Skeletal muscle satellite cell (primary cell): ENCODE data around the gene BAIAP2L1.
"Not testable (repeated sequence)": the region's sequence is repeated elsewhere in the genome, so short reads cannot be mapped to it uniquely, and the experiment has no call there.

Experiments
- H3K27me3 ChIP-seq: 2 replicates; pipeline ENCODE4 v1.7.0; 2013; ENCODE audit warnings: low read length; ENCODE audit not compliant: control insufficient read depth, insufficient read depth
- H3K36me3 ChIP-seq: 2 replicates; pipeline ENCODE4 v1.7.0; 2013; ENCODE audit warnings: mild to moderate bottlenecking, control low read depth, low read length; ENCODE audit not compliant: insufficient read depth
- H3K4me1 ChIP-seq: 2 replicates; pipeline ENCODE4 v1.7.0; 2013; ENCODE audit warnings: low read length; ENCODE audit not compliant: control insufficient read depth, insufficient read depth
- H3K4me2 ChIP-seq: 2 replicates; pipeline ENCODE4 v1.7.0; 2013; ENCODE audit warnings: mild to moderate bottlenecking, low read length
- H3K4me3 ChIP-seq: 2 replicates; pipeline ENCODE4 v1.7.0; 2013; ENCODE audit warnings: low read length
- H3K9ac ChIP-seq: 2 replicates; pipeline ENCODE4 v1.7.0; 2013; ENCODE audit warnings: mild to moderate bottlenecking, low read depth, low read length, moderate library complexity
- H3K9me3 ChIP-seq: replicated peaks from 2 replicates; pipeline ENCODE4 v1.7.0; 2013; ENCODE audit warnings: mild to moderate bottlenecking, control low read depth, low read length

The BAIAP2L1 gene

DNA sequence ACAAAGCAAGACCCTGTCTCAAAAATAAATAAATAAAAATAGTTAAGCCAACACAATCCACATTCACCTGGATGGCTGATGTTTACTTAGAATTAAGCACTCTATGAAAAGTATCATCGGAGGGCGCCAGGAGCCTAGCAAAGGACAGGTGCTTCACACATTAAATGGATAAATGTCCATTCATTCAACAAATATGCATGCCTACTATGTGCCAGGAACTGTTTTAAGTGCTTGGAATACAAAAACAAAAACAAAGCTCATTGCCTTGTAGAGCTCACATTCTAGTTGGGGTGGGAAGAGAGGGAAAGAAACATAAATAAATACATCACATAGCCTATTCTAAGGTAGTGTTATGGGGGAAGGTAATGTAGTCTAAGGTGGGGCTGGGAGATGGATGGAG is 4.1 kb downstream of the BAIAP2L1 start:
- Histone ChIP-seq H3K4me2 (no peak overlapping the region), H3K4me1 (peaks cover 17% of the 10 kb centered on the region), H3K9me3 (no peaks in the 10 kb centered on the region), H3K36me3 (no peaks in the 10 kb centered on the region), H3K9ac (no peak overlapping the region), H3K4me3 (no peak overlapping the region), H3K27me3 (peaks cover 8% of the 10 kb centered on the region)

DNA sequence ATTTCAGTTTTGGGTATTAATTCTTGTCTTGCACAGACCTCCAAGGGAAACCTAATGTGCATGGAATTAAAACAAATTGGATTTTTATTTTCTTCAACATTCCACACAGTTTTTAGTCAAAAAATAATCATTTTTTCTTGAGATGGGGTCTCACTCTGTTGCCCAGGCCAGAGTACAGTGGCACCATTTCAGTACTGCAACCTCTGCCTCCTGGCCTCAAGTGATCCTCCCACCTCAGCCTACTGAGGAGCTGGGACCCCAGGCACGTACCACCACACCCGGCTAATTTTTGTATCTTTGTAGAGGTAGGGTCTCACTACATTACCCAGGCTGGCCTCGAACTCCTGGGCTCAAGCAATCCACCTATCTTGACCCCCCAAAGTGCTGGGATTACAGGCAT is 4.9 kb downstream of the BAIAP2L1 start:
- H3K9ac ChIP-seq: no peak overlapping the region
- peaks cover 12% of the 10 kb centered on the region for H3K4me1 ChIP-seq
- no peak overlapping the region for H3K4me3 ChIP-seq
- H3K36me3 ChIP-seq: no peaks in the 10 kb centered on the region
- H3K9me3 ChIP-seq: no peaks in the 10 kb centered on the region
- H3K4me2 ChIP-seq: no peak overlapping the region
- H3K27me3 ChIP-seq: peaks cover 6% of the 10 kb centered on the region

DNA sequence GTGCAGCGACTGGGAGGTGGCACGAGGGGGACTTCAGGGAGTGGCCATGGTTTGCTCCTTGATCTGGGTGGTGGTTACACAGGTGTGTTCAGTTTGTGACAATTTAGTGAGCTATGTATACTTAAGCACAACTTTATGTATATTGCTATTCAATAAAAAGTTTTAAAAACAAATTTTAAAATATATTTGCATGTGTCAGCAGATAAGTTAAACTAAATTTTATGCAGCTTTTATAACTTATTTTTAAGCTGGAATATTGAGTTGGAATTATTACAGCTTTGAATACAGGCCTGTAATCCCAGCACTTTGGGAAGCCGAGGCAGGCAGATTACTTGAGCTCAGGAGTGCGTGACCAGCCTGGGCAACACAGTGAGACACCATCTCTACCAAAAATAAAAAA is 5.4 kb downstream of the BAIAP2L1 start:
- no peaks in the 10 kb centered on the region for H3K36me3 ChIP-seq
- H3K4me2 ChIP-seq: no peak overlapping the region
- no peak overlapping the region for H3K4me3 ChIP-seq
- no peak overlapping the region for H3K9ac ChIP-seq
- peaks cover 8% of the 10 kb centered on the region for H3K4me1 ChIP-seq
- H3K27me3 ChIP-seq: peaks cover 6% of the 10 kb centered on the region
- H3K9me3 ChIP-seq: no peaks in the 10 kb centered on the region

DNA sequence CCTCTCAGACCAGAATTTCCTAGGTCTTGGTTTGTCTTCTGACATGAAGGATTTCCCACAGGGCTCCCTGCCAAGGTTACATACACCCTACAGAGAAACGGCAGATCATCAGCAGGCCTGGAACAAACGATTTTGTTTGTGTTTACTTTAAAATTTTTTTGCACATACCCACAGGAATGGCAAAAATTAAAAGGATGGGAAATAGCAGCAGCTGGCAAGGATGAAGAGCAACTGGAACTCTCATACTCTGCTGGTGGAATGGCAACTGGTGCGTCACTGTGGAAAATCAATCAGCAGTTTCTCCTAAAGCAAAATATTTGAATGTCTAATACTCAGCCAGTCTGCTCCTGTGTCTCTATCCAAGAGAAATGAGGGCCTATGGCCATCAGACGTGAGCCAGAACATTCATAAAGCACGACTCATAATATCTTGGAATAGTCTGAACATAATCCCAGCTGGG is 6.5 kb downstream of the BAIAP2L1 start:
- H3K9ac ChIP-seq: no peak overlapping the region
- peaks cover under 1% of the 10 kb centered on the region for H3K27me3 ChIP-seq
- no peak overlapping the region for H3K4me2 ChIP-seq
- no peaks in the 10 kb centered on the region for H3K9me3 ChIP-seq
- H3K4me3 ChIP-seq: no peak overlapping the region
- H3K36me3 ChIP-seq: no peaks in the 10 kb centered on the region
- H3K4me1 ChIP-seq: peaks cover under 1% of the 10 kb centered on the region

DNA sequence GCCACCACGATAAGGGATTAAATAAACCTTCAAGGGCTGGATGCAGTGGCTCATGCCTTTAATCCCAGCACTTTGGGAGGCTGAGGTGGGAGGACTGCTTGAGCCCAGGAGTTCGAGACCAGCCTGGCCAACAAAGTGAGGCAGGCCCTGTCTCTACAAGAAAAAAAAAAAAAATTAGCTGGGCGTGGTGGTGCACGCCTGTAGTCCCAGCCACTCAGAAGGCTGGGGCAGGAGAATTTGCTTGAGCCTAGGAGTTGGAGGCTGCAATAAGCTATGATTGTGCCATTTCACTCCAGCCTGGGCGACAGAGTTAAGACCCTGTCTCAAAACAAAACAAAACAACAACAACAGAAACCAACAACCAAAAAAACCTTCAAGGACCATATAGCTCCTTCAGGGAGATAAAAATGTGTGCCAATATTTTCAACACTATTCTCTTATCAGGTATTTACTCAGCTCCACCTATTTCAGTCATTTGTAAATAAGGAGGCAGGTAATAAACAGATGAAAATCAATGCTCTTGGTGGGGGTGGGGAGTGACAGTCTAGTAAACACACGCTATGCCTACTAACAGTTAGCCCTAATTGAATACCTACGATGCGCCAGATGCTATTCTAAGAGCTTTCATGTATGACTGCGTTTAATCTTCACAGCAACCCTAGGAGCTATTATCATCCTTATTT is 13.2 kb downstream of the BAIAP2L1 start:
- Histone ChIP-seq H3K9me3 (no peaks in the 10 kb centered on the region), H3K4me1 (no peaks in the 10 kb centered on the region), H3K9ac (no peak overlapping the region), H3K36me3 (no peaks in the 10 kb centered on the region), H3K4me3 (no peak overlapping the region), H3K4me2 (no peak overlapping the region), H3K27me3 (no peaks in the 10 kb centered on the region)

DNA sequence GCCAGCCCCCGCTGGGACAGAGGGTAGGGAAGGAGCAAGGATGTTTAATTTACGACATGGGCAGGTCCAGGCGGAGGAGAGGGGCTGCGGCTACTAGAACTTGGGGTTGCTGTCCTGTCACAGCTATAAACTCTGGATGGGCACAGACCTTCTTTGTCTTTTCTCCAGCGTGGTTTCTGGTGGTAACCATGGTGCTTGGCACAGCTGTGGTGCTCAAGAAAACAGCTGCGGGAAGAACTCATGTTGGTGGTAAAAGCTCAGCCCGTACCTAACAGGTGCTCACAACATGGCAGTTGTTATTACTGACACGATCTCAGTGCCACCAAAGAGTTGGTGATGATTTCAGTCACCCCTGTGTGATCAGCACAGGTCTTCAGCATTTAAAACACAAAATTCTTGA is 13.8 kb downstream of the BAIAP2L1 start:
- H3K4me2 ChIP-seq: no peak overlapping the region
- no peaks in the 10 kb centered on the region for H3K27me3 ChIP-seq
- no peaks in the 10 kb centered on the region for H3K4me1 ChIP-seq
- no peaks in the 10 kb centered on the region for H3K36me3 ChIP-seq
- no peaks in the 10 kb centered on the region for H3K9me3 ChIP-seq
- no peak overlapping the region for H3K4me3 ChIP-seq
- no peak overlapping the region for H3K9ac ChIP-seq

DNA sequence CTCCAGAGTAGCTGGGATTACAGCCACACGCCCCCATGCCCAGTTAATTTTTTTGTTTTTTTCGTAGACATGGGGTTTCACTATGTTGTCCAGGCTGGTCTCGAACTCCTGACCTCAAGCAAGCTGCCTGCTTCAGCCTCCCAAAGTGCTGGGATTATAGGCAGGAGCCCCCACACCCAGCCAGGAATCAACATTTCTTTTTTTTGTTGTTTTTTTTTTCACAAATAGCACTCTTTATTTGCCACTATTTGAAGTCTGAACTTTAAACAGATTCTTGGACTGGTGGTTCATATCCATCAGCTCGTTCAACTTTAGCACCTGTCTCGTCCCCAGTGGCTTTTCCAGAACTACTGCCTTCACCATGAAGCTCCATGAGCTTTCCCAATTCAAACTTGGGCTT is 15.4 kb downstream of the BAIAP2L1 start:
- not testable (repeated sequence) for H3K27me3 ChIP-seq, H3K4me2 ChIP-seq, H3K9me3 ChIP-seq, H3K36me3 ChIP-seq, H3K4me3 ChIP-seq, H3K4me1 ChIP-seq, H3K9ac ChIP-seq

DNA sequence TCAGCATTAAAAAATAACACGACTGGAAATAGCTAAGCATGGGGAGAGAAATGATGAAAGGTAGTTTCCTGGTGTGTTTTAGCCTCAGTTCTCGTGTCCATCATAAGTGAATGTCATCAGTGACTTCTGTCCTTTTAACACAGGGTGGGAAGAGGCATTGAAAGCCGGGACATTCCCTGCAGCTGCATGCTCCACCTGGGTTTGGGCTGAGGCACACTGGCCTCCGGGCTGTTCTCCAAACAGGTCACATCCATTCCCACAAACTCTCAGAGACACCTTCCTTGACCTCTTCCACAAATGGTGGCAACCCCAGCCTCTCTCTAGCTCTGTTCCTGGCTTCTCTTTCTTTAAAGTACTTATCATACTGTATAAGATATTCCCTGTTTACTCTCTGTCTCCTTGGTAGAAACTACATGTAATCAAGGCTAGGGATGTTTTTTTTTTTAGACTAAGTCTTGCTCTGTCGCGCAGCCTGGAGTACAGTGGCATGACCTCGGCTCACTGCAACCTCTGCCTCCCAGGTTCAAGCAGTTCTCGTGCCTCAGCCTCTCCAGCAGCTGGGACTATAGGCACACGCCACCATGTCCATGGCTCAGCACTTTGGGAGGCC is 22.6 kb downstream of the BAIAP2L1 start:
- Histone ChIP-seq H3K27me3 (no peaks in the 10 kb centered on the region), H3K9me3 (no peaks in the 10 kb centered on the region), H3K4me2 (no peak overlapping the region), H3K9ac (no peak overlapping the region), H3K4me3 (no peak overlapping the region), H3K4me1 (peaks cover 2% of the 10 kb centered on the region), H3K36me3 (no peaks in the 10 kb centered on the region)

DNA sequence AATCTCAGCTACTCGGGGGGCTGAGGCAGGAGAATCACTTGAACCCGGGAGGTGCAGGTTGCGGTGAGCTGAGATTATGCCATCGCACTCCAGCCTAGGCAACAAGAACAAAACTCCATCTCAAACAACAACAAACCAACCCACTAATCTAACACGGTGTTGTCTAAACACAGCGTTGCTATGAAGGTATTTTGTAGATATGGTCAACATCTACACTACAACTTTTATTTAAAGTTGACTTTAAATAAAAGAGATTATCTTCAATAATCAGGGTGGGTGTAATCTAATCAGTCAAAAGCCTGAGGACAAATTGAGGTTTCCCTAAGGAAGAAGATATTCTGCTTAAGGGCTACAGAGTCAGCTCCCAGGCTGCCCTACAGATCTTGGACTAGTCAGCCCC is 24.2 kb downstream of the BAIAP2L1 start:
- Histone ChIP-seq H3K4me1 (peaks cover 9% of the 10 kb centered on the region), H3K27me3 (no peaks in the 10 kb centered on the region), H3K36me3 (no peaks in the 10 kb centered on the region), H3K9me3 (no peaks in the 10 kb centered on the region), H3K9ac (no peak overlapping the region), H3K4me2 (no peak overlapping the region), H3K4me3 (no peak overlapping the region)

DNA sequence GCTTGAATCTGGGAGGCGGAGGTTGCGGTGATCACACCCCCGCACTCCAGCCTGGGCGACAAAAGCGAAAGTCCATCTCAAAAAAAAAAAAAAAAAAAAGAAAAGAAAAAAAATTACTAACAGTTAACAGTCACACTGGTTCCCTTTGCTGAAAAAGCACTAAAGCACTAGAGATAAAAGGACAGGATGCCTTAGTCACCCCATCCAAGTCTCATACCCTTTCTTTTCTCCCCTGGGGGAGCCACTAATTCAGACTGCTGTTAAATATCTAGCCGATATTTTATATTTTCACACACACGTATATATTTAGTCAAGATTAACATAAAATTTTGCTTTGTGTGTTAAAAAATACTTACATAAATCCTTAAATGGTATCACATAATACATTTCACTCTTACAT is 25.2 kb downstream of the BAIAP2L1 start:
- H3K4me3 ChIP-seq: no peak overlapping the region
- H3K27me3 ChIP-seq: no peaks in the 10 kb centered on the region
- H3K4me1 ChIP-seq: peaks cover 18% of the 10 kb centered on the region
- no peaks in the 10 kb centered on the region for H3K36me3 ChIP-seq
- H3K4me2 ChIP-seq: no peak overlapping the region
- no peak overlapping the region for H3K9ac ChIP-seq
- no peaks in the 10 kb centered on the region for H3K9me3 ChIP-seq

DNA sequence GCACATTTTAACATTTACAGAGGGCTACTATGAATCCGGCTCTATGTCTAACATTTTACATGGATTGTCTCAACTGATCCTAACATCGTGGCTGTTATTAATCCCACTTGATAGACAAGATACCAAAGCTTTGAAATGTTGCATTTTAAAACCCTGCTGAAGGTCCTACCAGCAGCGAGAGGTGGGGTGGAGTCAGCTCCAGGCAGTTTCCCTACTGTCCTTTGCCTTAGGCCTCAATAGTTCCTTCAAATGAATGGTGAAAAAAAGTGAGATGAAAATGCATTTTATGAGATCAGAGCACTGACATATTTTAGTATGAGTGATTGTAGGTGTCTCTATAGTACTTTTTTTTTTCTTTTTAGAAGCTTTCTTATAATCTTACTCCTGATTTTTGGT is 26.6 kb downstream of the BAIAP2L1 start:
- Histone ChIP-seq H3K9ac (no peak overlapping the region), H3K36me3 (no peaks in the 10 kb centered on the region), H3K9me3 (no peaks in the 10 kb centered on the region), H3K4me3 (no peak overlapping the region), H3K4me1 (peaks cover 18% of the 10 kb centered on the region), H3K27me3 (no peaks in the 10 kb centered on the region), H3K4me2 (no peak overlapping the region)

DNA sequence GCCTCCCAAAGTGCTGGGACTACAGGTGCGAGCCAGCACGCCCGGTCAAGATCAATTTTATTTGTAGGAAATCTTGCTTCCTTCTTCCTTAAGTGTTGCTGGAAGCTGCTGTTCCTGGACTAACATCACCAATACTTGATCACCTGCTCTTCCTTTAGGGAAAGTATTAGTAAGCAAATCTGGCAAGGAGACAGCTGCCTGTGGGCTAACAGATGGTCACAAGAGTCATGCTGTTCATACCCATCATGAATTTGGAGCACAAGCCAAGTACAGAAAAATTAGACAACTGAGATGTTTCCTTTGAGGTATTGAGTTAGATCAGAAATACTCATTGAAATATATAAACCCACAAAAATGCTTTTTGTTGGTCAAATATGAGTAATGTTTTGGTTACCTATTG is 27.9 kb downstream of the BAIAP2L1 start:
- Histone ChIP-seq H3K9me3 (no peaks in the 10 kb centered on the region), H3K9ac (no peak overlapping the region), H3K4me2 (no peak overlapping the region), H3K36me3 (no peaks in the 10 kb centered on the region), H3K4me3 (no peak overlapping the region), H3K27me3 (no peaks in the 10 kb centered on the region), H3K4me1 (peaks cover 18% of the 10 kb centered on the region)
